LNCaP clone FGC (cell line): ENCODE measurements around the gene EZR.

Experiments used
- DNase-seq: peaks from one replicate; pipeline ENCODE4 v3.0.0-alpha.2; 2011; ENCODE audit warnings: low read depth
- H3K4me3 ChIP-seq: 2 replicates; pipeline ENCODE4 v1.5.1; 2011; ENCODE audit warnings: mild to moderate bottlenecking, low read depth, low read length, control low read depth
- CTCF ChIP-seq: IDR thresholded peaks from 2 replicates; pipeline ENCODE4 v1.5.1; 2012; ENCODE audit warnings: mild to moderate bottlenecking; ENCODE audit not compliant: control insufficient read depth, insufficient read depth; ENCODE audit errors: extremely low read depth

EZR gene

GRCh38 chr6:158764926-158765325 lies 54.2 kb downstream of the EZR start:
- no peak overlapping the region for H3K4me3 ChIP-seq
- no peak for TF ChIP-seq CTCF
- no peak for DNase-seq

DNA sequence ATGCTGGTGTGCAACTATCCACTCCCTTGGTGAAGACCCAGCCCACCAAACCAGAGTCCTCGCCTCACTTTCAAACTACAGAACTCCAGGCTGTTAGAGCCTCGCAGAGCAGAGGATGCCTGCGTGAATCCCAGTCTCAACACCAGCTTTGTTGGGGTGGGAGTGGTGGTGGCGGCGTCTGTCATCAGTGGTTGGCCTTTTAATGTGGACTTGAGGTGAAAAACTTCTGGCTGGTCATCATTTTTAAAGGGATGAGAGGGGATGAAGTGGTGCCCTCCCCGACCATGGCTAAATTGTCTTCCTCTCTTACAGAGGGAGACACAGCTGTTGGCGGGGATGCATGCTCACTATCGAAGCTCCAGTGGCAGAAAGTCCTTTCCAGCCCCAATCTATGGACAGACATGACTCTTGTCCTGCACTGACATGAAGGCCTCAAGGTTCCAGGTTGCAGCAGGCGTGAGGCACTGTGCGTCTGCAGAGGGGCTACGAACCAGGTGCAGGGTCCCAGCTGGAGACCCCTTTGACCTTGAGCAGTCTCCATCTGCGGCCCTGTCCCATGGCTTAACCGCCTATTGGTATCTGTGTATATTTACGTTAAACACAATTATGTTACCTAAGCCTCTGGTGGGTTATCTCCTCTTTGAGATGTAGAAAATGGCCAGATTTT lies 54.9 kb downstream of the EZR start:
- no peak for DNase-seq
- TF ChIP-seq CTCF = no peak
- no peak overlapping the region for H3K4me3 ChIP-seq

GRCh38 chr6:158763434-158764182 lies 55.6 kb downstream of the EZR start:
- TF ChIP-seq CTCF = no peak
- DNase-seq = no peak

DNA sequence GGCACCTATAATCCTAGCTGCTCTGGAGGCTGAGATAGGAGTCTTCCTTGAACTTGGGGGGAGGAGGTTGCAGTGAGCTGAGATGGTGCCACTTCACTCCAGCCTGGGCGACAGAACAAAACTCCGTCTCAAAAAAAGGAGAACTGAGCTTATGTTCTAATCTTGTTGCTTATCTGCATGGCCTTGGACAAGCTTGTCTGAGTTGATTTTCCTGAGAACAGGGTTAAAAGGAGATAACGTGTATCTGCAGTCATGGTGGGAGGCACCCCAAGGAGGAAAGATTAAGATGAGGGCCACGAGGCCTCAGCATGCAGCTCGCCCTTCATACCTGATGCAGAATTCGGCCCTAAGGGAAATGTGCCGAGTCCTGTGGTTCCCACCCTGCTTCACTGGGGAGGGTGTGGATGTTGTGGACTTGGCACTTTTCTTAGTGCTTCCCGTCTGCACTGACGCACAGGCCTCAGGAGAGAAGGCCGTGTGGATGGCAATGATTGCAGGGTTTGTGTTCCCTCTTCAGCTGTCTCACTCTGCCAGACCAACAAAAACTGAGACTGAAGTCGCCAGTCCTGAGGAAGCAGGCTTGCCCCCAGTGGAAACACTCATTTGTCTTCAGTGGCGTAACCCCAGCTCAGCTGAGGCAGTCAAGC lies 56.3 kb downstream of the EZR start:
- TF ChIP-seq CTCF = no peak
- no peak for DNase-seq

More at GRCh38 chr6:158763434-158764182, 55.6 kb downstream of the EZR start:
- no peak overlapping the region for H3K4me3 ChIP-seq

GRCh38 chr6:158761746-158762145 lies 57.4 kb downstream of the EZR start:
- H3K4me3 ChIP-seq = no peak overlapping the region
- DNase-seq = no peak
- no peak for TF ChIP-seq CTCF

More for the DNA sequence above, 56.3 kb downstream of the EZR start:
- no peak overlapping the region for H3K4me3 ChIP-seq

- no peak overlapping the region for H3K4me3 ChIP-seq
- no peak for TF ChIP-seq CTCF
- no peak for DNase-seq
Measured at GRCh38 chr6:158760618-158761250, 58.4 kb downstream of the EZR start.
